NCI-H2227 treated with DMSO at 0.1 percent for 48 hours (cell line): Measurements from ENCODE around the gene C5orf22.
"Not testable (repeated sequence)": the region's sequence is repeated elsewhere in the genome, so short reads cannot be mapped to it uniquely, and the experiment has no call there.

Experiments used
- DNase-seq: peaks from one replicate; lab custom pipeline; 2025; lab: John Stamatoyannopoulos, UW

C5orf22 gene

DNA sequence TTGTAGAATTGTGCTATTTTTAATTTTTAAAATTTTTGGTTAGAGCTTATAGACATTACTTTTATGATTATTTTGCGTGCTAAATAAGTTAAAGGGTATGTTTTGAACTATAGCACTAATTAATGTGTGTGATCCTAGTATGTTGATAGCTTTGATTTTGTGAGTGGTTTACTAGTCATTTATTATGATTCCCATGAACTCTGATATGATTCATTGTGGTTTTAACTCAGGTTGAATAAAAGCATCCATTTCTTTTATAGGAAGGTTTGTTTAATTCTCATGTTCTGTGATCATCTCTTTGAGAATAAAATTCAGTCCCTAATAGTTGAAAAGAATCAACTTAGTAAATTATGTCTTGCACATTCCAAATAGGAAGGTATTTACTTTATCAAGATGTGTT, 22.5 kb downstream of the C5orf22 start:
- DNase-seq: no peak

DNA sequence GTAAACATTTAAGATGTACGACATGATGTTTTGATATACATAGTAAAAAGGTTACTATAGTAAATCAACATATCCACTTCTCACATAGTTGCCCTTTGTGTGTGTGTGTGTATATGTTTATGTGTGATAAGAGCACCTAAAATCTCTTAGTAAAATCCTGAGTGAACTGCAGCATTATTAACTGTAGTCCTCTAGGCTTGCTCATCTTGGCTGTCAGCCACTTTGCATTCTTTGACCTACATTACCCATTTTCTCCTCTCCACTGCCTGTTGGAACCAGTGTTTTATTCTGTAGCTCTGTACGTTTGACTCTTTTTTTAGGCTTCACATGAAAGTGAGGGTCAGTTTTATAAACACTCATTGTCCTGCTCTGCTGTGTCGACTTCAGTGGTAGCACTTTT, 24.4 kb downstream of the C5orf22 start:
- DNase-seq: no peak

DNA sequence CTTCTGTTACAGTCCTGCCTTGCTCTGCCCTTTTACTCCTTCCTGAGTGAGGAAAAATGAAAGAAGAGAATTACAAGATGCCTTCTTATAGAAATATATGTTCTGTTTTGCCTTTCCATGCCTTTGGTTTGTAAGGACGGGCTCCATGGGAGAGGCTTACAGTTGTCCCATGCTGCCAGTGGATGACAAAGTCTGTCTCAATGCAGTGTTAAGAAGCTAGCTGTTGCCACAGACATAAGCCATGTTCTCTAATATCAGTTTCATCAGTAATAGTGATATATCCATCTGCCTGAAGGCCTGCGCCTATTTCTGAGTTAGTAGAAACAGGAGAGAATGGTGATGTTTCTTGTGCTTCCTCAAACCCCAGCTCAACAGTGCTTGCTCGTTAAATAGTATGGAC, 27.8 kb downstream of the C5orf22 start:
- no peak for DNase-seq

DNA sequence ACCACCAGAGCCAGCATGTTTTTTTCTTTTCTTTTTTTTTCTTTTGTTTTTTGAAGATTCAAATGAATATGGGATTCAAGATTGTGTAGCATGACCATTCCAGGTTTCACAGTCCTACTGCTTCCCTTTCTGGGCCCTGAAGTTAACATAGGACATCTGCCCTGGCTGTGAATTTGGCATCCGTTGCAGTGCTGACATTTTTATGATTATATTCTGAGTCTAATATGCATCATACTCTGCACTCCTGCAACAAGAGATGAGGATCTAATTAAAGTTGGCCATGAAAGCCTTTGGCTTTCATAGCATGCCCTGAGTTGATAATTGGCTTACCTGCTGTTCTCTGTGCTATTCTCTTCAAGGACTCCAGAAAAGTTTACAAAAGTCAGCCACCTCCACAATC, 29.8 kb downstream of the C5orf22 start:
- no peak for DNase-seq

DNA sequence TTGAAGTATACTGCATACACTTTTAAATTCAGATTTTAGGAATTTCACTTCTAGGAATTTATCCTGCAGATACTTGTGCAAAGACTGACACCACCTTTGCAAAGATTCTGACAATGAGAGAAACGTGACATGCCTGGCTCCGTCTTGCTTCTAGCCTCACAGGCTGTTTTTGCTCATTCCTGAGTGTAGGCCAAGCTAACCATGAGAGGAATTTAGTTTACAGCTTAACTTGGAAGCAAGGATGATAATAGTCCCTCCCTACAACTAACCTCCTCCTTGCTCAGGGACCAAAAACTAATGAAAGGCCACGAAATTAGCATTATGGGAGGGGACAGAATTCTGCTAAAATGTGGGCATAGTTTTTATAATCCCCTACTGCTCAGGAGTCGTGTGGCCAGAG, 31.1 kb downstream of the C5orf22 start:
- no peak for DNase-seq

DNA sequence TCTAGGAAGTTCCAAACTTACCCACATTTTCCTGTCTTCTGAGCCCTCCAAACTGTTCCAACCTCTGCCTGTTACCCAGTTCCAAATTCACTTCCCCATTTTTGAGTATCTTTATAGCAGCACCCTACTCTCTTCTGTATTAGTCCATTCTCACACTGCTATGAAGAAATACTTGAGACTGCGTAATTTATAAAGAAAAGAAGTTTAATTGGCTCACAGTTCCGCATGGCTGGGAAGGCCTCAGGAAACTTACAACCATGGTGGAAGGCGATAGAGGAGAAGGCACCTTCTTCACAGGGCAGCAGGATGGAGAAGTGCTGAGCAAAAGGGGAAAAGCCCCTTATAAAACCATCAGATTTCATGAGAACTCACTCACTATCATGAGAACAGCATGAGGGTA, 34.3 kb downstream of the C5orf22 start:
- DNase-seq: not testable (repeated sequence)

DNA sequence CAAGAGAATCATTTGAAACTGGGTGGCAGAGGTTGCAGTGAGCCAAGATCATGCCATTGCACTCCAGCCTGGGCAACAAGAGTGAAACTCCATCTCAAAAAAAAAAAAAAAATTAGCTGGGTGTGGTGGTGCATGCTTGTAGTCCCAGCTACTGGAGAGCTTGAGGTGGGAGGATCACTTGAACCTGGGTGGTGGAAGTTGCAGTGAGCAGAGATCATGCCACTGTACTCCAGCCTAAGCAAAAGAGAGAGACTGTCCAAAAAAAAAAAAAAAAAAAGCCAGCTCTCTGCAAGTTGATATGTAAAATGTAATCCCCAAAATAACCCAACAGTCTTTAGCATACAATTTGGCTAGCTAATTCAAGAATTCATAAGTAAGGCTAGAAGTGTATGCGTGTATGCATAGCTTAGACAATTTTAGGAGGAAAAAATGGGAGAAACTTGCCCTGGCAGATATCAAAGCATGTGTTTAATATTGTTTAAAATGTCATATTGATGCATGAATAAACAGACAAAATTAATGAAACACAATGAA, 36.3 kb downstream of the C5orf22 start:
- DNase-seq: no peak

DNA sequence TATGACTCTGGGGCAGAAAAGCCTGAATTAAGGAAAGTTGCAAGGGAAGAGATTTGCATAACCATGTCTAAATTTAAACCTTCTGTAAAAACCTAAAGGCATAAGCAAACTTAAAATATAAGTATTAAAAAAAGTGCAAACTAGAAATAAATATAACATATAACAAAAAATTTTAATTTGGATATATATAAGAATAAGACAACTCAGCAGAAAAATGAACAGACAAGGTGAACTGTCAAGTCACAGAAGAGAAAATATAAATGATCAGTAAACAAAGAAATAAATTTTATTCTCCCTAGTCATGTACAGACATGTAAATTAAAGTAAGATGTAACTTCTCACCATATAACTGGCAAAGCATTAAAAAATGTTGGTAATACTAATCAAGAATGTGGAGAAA, 37.0 kb downstream of the C5orf22 start:
- no peak for DNase-seq

DNA sequence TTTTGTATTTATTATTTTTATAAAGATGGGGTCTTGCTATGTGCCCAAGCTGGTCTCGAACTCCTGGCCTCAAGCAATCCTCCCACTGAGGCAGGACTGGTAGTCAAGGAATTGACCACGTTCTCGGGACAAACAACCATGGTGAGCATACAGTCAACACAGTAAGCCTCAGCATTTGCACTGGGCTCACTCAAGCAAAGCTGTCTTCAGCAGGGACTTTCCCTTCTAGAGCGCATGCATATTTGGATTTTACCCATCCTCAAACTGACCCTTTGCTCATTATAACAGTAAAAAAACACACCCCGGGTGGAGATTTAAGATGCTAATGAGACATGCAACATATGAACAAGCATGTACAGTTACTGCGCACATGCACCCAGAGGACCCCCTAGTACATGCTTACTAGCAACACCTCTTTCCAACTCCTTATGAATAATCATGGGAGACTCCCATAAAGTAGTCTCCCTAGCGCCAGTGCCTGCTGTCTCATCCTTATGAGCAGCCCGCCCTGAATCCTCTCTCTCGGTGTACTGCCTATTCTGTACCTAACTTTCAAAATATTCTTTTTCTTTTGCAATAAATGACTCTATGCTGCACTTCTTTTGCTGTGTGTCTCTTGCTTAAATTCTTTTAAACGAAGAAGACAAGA, 41.5 kb downstream of the C5orf22 start:
- no peak for DNase-seq

DNA sequence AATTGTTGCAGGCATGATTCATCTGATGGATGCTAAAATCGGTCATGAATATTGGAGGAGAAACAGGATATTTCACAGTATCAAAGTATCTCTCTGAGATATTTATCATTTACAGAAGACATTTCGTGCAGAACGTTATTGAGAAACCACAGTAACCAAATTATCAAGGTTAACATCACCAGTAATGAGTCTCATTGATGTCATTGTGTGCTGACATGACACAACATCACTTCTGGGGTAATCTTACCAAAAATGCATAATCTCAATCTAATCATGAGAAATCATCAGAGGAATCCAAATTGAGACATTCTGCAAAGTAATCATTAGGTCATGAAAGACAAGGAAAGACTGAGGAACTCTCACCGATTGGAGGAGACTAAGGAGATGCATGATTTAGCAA, 42.7 kb downstream of the C5orf22 start:
- no peak for DNase-seq

DNA sequence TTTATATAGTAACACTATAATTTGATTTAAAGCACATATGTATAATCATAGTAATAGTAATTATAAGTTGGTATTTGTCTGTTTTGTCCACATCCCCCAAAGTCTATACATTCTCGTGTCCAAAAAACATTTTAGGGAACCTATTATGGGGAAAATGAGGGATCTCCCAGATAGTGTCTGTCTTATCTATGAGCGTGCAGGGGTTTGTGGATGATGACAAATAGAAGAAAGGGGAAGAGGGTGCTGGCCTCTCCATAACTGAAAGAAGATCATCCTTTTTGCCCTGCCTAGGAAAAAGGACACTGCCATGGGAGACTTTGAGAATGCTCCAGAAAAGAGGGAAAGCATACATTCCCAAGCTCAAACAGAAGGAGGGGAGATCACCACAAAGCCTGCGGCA, 45.3 kb downstream of the C5orf22 start:
- no peak for DNase-seq

DNA sequence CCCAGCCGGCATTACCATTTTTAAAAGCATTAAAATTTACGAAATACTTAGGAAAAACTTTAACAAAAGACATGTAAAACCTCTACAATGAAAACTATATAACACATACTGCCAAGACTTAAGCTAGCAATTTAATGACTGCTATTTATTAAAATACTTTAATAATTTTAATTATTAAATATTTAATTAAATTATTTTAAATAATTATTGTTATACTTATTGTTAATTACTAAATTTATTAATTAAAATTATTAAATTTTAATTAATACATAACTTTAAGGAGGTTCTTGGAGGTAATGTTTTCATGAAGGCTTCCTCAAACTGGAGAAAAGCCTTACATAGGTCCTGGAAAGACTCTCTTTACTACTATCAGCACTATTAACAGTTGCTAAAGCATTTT, 47.5 kb downstream of the C5orf22 start:
- DNase-seq: no peak

DNA sequence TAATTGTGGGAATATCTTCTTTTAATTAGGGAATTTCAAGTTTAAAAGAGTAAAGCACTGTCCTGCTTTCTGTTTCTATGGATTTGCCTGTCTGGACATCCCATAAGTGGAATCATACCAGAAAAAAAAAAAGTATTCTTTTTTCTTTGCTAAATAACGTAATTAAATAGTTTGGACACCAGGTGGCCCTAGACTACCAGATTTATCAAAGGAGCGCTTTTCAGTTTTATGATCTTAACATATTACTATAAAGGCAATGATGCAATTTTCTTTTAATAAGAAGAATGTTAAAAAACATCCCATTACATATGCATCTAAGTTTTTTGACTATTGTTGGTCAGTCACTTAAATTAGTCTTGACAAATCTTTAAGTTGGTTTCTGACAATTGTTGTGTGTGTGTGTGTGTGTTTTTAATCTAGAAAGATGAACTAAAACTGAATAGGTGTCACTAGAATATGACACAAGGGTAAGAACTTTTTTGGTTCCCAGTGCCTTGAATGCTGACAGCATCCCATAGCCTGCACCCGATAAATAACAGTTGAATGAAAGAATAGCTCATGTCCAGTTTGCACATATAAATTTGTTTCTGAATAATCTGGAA, 49.5 kb downstream of the C5orf22 start:
- peak; percentile 66 for DNase-seq

DNA sequence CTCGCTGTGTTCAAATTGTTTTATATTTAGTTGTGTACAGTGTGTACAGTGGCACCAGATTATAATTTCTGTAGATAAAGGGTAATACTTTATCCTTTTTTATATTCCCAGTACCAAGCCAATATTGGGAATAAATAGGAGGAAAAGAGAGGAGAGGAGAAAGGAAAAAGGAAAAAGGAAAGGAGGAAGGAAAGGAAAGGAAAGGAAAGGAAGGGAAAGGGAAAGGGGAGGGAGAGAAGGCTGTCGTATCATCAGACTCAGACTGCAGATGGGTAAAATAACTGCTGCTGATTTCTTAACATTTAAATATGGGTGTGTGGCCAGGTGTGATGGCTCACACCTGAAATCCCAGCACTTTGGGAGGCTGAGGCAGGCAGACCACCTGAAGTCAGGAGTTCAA, 51.0 kb downstream of the C5orf22 start:
- DNase-seq: no peak

DNA sequence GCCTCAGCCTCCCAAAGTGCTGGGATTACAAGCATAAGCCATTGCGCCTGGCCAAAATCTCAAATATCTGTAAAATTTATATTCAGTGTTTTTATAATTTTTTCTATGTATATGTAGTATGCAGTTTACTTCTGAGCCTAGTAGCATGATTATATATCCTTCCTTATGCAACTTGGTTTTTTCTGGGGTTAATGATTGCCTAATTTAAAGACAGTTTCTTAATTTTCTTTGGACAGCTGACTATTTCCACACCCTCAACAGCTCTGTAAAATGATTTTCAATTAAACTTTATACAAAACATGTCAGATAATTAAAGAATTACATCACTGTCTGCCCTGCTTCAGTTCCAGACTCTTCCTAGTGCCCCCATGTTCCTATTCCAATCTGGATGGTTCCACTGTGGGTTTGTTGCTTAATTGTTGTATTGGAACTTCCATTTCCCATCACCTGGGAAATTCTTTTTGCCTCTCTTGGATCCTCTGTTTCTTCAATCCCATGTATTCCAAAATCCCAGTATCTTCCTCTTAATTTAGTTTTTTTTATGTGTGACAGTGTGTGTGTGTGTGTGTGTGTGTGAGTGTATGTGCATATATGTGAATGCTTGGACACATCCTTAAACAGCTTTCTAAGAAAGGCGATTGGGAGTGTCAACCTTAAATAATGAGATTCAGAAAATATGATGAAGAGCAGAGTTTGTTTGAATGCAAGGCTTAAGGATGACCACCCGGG, 53.2 kb downstream of the C5orf22 start:
- DNase-seq: no peak

DNA sequence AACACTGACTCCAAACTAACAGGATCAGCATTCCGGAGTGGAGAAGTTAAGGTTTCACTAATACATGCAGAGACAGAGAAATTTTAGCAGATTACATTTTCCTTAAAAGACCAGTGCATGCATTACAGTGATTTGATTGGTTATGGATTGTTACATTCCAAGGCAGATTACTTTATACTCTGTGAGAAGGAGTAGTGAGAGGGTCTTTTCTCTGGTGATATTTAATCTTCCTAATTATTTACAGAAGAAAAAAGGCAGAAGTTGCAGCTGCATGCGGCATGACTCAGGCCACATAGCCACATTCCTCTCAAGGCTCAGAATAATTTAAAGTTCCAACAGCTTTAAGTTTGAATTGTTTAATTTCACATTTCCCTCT, 53.8 kb downstream of the C5orf22 start:
- DNase-seq: no peak

DNA sequence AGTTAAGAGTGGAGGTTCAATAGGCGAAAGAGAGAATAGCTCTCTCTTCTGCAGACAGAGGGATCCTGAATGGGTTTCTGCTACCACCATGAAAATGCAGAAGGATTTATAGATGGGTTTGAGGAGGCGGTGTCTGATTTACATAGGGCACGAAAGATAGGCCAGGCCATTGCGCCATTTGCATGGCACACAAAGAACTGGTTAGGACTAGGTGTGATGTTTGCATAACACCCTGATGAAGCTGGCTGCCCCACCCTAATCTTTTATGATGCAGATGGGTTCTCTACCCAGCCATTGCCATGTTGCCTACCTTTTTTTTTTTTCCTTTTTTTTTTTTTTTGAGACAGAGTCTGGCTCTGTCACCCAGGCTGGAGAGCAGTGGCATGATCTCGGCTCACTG, 55.4 kb downstream of the C5orf22 start:
- no peak for DNase-seq

DNA sequence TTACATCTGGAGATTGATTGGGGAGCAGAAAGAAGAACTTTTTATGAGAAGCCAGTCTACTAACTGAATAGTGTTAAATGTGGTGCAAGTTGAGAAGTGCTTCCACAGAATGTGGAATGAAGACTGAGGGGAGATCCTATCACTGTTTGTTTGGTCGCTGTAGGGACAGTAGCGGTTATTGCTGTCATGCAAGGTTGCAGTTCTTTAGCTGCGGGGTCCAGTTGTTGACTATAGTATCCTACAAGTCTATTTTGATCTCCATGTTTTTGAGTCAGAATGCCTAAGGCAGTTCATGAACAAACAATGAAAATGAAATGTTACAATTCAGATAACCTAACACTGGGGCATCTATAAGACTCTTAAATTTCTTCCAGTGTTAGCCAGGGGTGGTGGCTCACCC, 61.6 kb downstream of the C5orf22 start:
- no peak for DNase-seq

DNA sequence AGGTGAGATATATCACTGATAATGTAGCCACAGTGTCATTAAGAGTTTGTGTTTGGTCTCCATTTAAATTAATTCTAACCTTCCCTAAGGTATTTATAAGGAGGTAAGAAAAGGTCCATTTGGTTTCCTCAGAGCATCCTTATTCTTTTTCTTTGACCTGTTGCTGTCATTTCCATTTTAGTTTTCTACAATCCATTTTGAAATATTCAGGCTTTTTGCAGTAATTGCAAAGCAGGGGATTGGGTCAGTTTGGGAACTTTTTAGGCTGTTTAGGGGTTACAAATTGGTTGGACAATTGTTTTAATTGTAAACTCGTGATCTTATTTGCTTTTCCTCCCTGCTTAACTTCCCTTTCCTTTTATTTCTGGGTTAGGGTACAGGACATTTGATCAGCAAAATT, 64.3 kb downstream of the C5orf22 start:
- no peak for DNase-seq

DNA sequence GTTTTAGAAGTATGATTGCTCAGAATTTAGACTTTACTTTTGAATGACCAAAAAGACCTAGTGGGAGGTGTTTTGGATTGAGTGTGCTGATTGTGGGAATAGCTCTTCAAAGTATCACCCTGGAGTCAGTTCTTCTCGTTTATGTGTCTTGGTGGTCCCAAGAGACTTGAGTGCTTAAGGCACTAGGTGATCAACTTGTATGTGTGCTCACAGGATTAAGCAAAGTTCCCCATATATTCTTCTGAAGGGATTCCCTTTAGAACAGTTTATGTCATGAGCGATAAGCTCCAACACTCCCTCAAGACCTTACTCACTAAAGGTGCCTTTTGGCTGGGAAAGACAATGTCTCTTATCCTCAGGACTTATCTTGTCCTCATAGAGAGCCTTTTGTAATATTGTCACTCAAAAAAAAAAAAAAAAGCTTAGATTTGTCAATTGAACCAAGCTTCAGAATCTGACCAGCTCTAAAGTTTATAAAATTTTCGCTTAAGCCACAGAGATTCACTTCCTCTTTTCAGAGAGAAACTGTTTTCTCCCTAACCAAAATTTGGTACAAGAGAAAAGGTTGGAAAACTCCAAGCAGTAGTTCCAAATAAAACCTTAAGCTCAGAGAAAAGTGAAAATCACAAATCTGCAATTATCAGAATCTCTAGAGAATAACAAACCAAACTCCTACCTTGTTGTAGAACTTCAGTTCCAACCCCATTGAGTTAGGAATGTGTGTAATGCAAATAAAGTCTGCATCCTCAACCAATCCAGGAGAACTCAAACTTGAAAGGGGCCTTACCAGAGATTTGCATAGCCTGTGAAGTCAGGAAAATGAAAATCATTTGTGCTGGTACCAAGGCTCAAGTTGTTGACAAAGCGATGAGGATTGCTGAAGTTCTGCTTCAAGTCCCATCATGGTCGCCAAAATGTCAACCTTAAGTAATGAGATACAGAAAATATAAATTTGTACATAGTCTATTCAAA, 66.8 kb downstream of the C5orf22 start:
- no peak for DNase-seq

DNA sequence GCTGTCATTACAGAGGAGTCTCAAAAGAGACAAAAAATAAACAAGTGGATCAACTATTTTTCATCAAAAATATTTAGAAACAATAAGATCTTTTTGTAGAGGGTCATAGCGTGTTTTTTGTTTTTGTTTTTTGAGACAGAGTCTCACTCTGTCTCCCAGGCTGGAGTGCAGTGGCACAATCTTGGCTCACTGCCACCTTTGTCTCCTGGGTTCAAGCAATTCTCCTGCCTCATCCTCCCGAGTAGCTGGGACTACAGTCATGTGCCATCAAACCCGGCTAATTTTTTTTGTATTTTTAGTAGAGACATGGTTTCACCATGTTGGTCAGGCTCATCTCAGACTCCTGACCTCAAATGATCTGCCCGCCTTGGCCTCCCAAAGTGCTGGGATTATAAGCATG, 70.2 kb downstream of the C5orf22 start:
- DNase-seq: not testable (repeated sequence)

DNA sequence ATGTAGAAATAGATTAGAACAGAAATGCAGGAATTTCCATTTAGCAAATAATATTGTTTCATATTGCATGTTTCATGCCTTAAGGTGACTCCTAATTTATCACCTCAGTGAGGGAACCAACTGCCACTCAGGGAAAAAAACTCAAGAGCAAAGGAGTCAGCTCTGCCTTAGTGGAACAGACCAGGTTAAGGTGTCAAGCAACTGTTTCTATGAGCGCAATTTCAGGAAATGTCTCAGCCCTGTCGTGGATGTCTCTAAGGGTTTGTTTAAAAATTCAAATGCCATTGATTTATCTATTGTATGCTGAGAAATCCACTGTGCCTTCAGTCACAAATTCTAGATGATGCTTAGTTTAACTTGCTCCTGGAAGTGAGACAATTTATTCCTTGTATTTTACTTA, 72.1 kb downstream of the C5orf22 start:
- no peak for DNase-seq
